Occipital lobe (tissue), 2 donors: ENCODE data around the gene SLC25A47. TPM values are rescaled to one million over a fixed set of nuclear protein-coding genes. Genes with fewer than 3 reads are reported as not detected.
A peak's percentile ranks its signal among the peaks of the same experiment; 100 is the strongest.
"Not testable (repeated sequence)": the region's sequence is repeated elsewhere in the genome, so short reads cannot be mapped to it uniquely, and the experiment has no call there.

Source experiments
- DNase-seq: peaks from one replicate; lab custom pipeline; 2025; lab: John Stamatoyannopoulos, UW
- total RNA-seq: library from RNA; depleted of rRNA; stranded (reverse); fragments of >200 nt; gene quantifications from one replicate; pipeline ENCODE4 v1.2.3, GENCODE V29; 2014

The SLC25A47 gene
- total RNA-seq, 1 donor from 2014 or later, result not detected

- DNase-seq, result no peak
Measured at GRCh38 chr14:100289916-100290606, 33.1 kb upstream of the SLC25A47 start.

GRCh38 chr14:100290607-100291304 lies 32.4 kb upstream of the SLC25A47 start:
- DNase-seq, result no peak

GRCh38 chr14:100291305-100292075 lies 31.6 kb upstream of the SLC25A47 start:
- no peak for DNase-seq

- no peak for DNase-seq
Measured at GRCh38 chr14:100292301-100292775, 30.8 kb upstream of the SLC25A47 start.

- DNase-seq, result no peak
Measured at GRCh38 chr14:100292776-100293461, 30.2 kb upstream of the SLC25A47 start.

GRCh38 chr14:100293497-100294212 lies 29.5 kb upstream of the SLC25A47 start:
- no peak for DNase-seq

GRCh38 chr14:100294213-100294962 lies 28.8 kb upstream of the SLC25A47 start:
- DNase-seq, result no peak

- no peak for DNase-seq
Measured at GRCh38 chr14:100294963-100295330, 28.2 kb upstream of the SLC25A47 start.

GRCh38 chr14:100295376-100296105 lies 27.6 kb upstream of the SLC25A47 start:
- no peak for DNase-seq

GRCh38 chr14:100296106-100296651 lies 27.0 kb upstream of the SLC25A47 start:
- no peak for DNase-seq

- not testable (repeated sequence) for DNase-seq
Measured at GRCh38 chr14:100296729-100297128, 26.4 kb upstream of the SLC25A47 start.

GRCh38 chr14:100297320-100298300 lies 25.5 kb upstream of the SLC25A47 start:
- peak; percentile 32 for DNase-seq

GRCh38 chr14:100298551-100299237 lies 24.4 kb upstream of the SLC25A47 start:
- DNase-seq, result no peak

- no peak for DNase-seq
Measured at GRCh38 chr14:100299238-100299560, 23.9 kb upstream of the SLC25A47 start.

GRCh38 chr14:100302616-100303015 lies 20.5 kb upstream of the SLC25A47 start:
- no peak for DNase-seq

- no peak for DNase-seq
Measured at GRCh38 chr14:100303179-100303578, 20.0 kb upstream of the SLC25A47 start.

- DNase-seq, result no peak
Measured at GRCh38 chr14:100303925-100304324, 19.2 kb upstream of the SLC25A47 start.
